HG03103 (cell line): Measurements from ENCODE around the gene WDR93.
"Not testable (repeated sequence)": the region's sequence is repeated elsewhere in the genome, so short reads cannot be mapped to it uniquely, and the experiment has no call there.

ENCODE experiments used
- ATAC-seq: cut with Tn5 transposase; IDR thresholded peaks from one replicate; pipeline ENCODE4 v1.9.1; 2021; ENCODE audit warnings: low read depth; ENCODE audit not compliant: unreplicated experiment

Gene WDR93

GRCh38 chr15:89680282-89680873 is 10.2 kb upstream of the WDR93 start:
- no peak for ATAC-seq

- ATAC-seq, result no peak
Observed at GRCh38 chr15:89681146-89681545, 9.5 kb upstream of the WDR93 start.

- ATAC-seq, result no peak
Observed at GRCh38 chr15:89685995-89686394, 4.6 kb upstream of the WDR93 start.

GRCh38 chr15:89686522-89686921 is 4.1 kb upstream of the WDR93 start:
- no peak for ATAC-seq

GRCh38 chr15:89689930-89690275 is 708 bp upstream of the WDR93 start:
- not testable (repeated sequence) for ATAC-seq

- ATAC-seq, result no peak
Observed at GRCh38 chr15:89693091-89693490, 2.5 kb downstream of the WDR93 start.

GRCh38 chr15:89693696-89694095 is 3.1 kb downstream of the WDR93 start:
- no peak for ATAC-seq

- ATAC-seq, result no peak
Observed at GRCh38 chr15:89695198-89695597, 4.6 kb downstream of the WDR93 start.

GRCh38 chr15:89704411-89704810 is 13.8 kb downstream of the WDR93 start:
- ATAC-seq, result no peak

GRCh38 chr15:89707577-89707976 is 17.0 kb downstream of the WDR93 start:
- no peak for ATAC-seq

GRCh38 chr15:89714775-89715174 is 24.2 kb downstream of the WDR93 start:
- no peak for ATAC-seq

GRCh38 chr15:89723031-89723430 is 32.4 kb downstream of the WDR93 start:
- no peak for ATAC-seq

- no peak for ATAC-seq
Observed at GRCh38 chr15:89724621-89725020, 34.0 kb downstream of the WDR93 start.

- no peak for ATAC-seq
Observed at GRCh38 chr15:89725064-89725463, 34.5 kb downstream of the WDR93 start.

- no peak for ATAC-seq
Observed at GRCh38 chr15:89728254-89728653, 37.6 kb downstream of the WDR93 start.

- no peak for ATAC-seq
Observed at GRCh38 chr15:89731275-89731674, 40.7 kb downstream of the WDR93 start.

GRCh38 chr15:89732451-89733172 is 42.0 kb downstream of the WDR93 start:
- no peak for ATAC-seq

GRCh38 chr15:89735773-89736172 is 45.2 kb downstream of the WDR93 start:
- ATAC-seq, result no peak

- ATAC-seq, result no peak
Observed at GRCh38 chr15:89740137-89740536, 49.5 kb downstream of the WDR93 start.

GRCh38 chr15:89743011-89743410 is 52.4 kb downstream of the WDR93 start:
- ATAC-seq, result no peak

GRCh38 chr15:89743594-89743993 is 53.0 kb downstream of the WDR93 start:
- ATAC-seq, result no peak

GRCh38 chr15:89745131-89745530 is 54.5 kb downstream of the WDR93 start:
- no peak for ATAC-seq

- no peak for ATAC-seq
Observed at GRCh38 chr15:89745768-89746167, 55.2 kb downstream of the WDR93 start.
